Stimulated activated CD4-positive, alpha-beta T cell treated with anti-CD3 and anti-CD28 coated beads, Interleukin-2, amount 100 ng/mL, for 4 hours (primary cell): ENCODE results near the gene RAB3C.

ENCODE experiments used
- DNase-seq: peaks from one replicate; pipeline ENCODE4 v3.0.0-alpha.2; 2020; ENCODE audit warnings: low read depth

RAB3C gene

DNA sequence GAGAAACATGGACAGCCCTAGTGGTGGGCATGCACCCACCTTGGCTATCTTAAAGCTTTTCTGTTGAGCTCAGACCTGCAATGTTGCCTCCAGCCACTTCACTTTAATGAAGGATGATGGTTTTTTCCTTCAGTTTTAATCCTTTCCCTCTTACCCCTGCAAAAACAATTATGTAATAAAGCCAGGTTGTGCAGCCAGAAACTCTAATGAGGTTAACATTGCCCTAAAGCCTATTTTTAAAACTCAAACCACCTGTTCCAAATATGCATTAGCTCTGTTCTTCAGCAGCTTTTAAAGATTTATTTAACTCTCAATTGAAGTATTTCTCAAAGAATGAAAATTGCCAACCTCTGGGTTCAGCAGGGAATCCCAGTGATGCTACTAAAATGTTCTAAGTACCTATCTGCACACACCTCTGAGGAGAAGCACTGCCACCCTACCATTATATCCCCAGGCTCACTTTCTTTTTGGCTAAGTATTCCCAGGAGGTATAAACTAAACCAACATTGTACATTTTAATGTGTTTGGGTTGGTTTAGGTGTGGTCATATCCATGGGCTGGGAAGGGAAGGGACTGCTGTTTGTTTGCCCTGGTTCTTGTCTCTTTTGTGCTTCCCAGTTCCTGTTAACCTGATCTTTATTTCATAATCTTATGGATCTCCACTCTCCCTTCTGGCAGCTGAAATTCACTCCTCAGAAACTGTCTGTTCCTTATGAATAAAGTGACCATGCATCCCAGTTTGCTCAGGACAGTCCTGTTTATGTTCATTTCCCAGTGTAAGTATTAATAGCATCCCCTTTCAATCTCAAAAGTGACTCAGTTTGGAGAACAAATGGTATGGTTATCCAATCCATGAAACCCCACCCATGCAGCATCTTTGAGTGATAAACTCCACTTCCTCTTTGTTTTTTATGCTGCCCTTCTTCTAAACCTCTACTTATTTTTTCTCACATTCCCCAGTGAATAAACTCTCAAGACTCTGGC lies 251.7 kb downstream of the RAB3C start:
- no peak for DNase-seq

DNA sequence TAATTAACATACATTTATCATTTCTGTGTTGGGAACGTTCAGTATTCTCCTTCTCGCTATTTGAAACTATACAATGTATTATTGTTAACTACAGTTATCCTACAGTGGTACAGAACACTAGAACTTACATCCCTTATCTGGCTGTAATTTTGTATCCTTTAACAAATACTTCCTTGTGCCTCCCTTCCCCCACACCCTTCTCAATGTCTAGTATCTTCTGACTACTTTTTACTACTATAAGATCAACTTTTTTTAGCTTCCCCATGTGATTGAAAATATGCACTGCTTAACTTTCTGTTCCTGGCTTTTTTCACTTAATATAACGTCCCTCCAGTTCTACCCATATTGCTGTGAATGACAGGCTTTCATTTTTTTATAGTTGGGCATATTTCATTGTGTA lies 253.5 kb downstream of the RAB3C start:
- DNase-seq = no peak

DNA sequence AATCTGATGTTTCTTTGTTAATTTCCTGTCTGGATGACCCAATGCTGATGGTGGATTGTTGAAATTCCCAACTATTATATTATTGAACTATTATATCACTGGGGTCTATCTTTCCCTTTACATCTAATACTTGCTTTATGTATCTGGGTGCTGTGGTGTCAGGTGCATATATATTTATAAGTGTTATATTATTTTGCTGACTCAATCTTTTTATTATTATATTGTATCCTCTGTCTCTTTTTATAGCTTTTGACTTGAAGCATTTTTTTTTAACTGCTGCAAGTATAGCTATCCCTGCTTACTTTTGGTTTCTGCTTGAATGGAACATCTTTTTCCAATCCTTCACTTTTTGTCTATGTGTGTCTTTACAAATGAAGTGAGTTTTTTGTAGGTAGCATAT lies 255.9 kb downstream of the RAB3C start:
- DNase-seq = no peak

DNA sequence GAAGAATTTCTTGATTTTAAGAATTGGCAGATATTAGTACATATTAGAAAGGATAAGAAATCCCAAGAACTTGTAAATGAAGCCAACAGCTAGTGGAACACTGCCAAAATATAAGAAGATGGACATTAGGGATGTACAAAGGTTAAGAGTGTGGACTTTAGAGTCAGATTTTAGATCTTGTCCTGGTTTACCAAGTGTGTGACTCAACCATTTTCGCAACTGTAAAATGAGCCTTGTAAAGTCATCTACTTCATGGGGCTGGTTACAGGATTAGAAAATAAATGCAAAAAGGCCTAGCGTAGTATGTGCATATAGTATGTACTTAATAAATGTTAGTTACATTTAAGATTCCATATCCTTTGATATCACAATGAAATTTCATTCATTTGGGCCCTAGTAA lies 260.0 kb downstream of the RAB3C start:
- DNase-seq = no peak

DNA sequence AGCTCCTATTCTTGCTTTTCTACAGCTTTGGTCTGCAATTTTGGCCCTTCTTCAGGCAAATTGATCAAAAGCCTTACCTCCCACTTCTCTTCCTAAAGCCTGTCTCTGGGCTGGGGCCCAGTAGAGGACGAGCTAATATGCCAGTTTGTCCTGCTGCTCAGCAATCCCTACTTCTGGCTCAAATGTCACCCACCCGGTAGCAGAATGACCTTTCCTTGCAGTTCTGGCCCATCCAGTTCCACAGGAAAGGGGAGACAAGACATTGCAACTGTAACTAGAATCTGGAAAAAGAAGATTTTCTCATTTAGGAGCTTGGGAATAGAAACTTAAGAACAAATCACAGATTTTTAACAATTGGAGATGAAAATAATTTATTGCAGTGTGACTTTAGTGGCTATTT lies 261.5 kb downstream of the RAB3C start:
- DNase-seq = no peak

DNA sequence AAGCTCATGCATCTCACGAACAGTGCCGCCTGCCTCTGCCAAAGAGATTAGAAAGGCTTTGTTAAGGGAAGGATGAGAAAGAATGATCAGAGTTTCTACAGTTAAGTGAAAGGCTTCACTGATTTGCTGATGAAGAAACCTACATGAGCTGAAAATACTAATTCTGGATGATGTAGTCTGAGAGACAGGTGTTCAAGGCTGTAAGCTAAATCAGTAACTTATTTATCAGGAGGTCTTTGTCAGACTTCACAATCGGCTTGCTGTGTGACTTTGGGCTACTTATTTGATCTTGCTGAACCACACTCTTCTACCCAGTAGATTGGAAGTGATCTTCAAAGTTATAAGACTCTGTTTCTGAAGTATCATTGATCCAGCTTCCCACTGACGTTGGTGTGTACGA lies 264.2 kb downstream of the RAB3C start:
- DNase-seq = no peak

DNA sequence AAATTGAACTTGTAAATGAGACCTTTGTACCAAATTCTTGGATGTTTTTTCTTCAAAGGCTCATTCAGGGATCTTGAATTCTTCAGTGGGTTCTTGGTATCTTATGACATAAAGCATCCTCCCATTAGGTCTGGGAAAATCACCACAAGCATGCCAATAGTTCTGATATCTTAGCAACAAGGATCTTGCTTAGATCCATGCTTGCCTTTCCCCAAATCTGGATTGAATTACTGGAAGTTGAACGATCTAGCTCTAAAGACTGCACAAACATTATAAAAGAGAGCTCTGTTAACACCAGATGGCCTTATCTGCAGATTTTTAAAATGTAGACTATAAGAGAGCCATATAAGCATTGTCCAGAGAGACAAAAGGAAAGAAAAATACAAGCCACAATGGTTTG lies 266.3 kb downstream of the RAB3C start:
- DNase-seq = no peak

DNA sequence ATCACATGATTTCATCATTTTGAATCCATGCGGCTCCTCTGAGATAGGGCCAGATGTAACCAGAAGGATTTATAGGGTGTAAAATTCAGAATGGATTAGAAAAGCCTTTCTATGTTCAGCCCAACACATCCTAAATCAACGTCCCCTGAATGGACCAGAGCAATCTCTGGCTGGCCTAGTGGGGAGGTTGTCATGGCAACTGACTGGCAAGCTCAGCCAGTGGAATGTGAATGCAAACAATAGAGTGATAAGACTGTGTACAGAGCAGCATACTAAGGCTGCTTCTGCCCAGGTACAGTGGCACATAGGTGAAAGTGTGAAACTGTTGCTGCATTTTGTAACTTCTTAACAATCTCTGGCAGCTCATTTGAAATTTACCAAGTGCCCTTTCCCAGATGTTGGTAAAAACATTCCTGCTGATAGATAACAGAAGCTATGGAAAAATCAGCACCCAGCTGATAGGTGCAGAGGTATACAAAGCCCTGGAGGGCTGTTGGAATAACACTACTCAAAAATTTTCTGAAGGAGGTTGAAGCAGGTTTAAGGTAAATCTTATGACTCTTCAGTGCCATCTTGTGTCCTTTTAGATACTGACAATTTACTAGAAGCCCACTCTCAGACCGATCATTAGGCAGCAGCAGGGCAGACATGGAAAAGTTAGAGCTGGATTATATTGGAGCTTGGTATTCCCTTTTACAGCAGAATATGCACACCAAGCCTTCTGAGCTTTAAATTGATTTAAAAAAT lies 267.2 kb downstream of the RAB3C start:
- DNase-seq = no peak

DNA sequence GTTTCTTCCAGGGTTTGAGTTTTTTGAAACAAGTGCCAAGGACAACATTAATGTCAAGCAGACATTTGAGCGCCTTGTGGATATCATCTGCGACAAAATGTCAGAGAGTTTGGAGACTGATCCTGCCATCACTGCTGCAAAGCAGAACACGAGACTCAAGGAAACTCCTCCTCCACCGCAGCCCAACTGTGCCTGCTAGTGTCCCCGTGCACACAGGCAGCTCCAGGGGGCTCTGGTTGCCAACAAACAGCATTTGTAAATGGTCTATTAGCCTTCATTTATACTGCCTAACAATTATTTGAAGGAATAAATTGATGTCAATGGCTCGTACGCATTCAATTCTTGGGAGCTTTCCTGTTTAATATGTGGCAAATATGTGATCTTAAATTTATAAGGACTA lies 268.3 kb downstream of the RAB3C start:
- no peak for DNase-seq

DNA sequence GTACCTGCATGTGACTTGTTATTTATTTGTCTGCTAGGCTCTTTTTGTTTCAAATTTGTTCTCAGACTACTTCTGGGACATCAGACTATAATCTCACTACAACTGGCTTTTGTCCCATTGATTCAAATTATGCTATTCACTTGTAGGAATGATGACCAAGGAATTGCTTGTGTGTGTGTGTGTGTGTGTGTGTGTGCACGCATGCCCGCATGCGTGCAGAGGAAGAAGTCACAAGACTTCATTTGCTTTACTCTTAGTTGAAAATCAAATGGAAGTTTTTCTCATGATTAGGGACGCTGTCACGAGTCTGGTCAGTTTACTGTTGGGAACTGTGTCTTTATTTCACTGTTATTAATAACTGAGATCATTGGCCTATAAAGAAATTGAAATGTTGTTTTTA lies 268.7 kb downstream of the RAB3C start:
- no peak for DNase-seq

DNA sequence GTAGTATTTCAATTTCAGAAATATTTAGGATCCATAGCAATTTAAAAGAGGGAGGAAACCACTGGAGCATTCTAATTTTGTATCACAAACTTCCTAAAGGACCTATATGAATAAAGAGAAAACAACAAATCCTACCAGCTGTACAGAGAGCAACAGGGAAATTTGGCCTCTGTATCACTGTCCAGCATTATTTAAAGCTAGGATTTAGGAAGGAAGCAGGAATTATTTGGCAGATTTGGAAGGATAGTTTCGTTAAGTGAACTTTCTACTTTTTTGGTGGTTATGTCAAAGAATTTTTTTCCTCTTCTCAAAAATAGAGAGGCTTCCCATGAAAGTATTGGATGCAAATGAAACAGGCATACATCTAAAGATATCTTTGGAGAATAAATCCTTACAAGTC lies 269.7 kb downstream of the RAB3C start:
- no peak for DNase-seq

DNA sequence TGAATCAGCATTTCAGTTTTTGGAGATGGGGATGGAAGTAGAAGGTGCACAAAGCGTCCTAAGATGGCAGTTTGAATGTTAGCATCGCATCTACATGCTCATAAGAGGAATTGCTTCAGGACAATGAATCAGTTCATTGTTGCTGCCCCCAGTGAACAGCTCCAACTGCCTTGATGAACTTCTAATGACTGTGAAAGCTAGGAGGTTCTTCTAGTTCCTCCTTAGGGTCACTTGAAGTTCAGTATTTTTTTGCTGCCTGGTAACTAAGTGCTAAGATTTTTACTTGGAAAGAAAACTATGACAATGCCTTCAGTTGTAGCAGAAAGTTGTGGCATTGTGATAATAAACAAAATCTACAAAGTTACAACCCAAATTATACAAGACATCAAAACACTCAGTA lies 271.6 kb downstream of the RAB3C start:
- no peak for DNase-seq

DNA sequence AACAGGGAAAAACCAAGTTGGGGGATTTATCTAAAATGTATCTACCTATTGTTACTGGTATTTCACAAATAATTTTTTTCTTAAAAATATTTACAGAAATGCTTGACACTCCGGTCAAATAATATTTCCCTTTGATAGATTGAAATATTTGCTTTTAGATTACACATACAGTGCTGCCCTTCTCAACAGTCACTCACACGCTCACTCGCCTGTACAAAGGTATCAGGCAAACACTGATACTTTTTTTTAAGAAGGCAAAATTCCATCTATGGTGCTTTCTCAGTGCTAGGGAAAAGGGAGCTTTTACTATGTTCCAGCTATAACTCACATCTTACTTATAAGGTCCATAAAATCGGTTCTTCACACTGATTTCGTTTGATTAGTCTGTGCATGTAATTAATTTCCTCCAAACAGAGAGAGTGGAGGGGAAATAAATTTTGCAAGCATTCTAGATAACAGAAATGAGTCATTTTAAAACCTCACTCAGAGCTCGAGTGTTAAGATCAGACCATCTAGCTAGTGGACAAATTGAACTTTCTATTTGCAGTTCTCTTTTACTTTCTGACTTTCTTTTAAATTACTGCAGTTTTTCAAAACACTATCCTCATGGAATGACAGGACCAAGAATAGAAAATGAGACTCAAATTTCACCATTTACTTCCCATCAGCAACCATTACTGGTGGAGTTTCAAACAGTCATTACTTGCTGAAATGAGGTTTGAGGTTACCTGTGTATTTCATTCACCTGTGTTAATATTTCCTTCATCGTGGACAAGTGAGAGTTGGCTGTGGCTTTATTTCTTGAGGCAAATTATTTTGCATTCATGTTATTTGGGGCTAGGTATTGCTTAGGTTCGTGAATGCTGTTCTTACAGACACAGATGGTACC lies 273.2 kb downstream of the RAB3C start:
- DNase-seq = no peak

DNA sequence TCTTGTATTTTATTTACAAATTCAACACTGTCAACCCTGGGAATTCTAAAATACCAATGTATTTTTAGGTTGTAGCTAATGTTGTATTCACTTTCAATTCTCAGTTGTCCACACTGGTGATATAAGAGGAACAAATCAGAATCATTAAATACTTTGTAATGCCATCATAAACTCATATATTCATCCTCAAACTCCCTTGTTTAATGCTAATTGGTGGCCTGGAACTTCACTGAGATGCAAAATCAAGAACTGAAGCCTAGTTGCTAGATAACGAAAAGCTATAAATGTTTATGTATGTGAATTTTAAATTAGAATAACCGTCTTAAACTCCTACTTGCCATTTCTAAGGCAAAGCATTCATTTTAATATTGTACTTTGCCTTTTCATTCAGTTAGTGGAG lies 274.7 kb downstream of the RAB3C start:
- DNase-seq = no peak

DNA sequence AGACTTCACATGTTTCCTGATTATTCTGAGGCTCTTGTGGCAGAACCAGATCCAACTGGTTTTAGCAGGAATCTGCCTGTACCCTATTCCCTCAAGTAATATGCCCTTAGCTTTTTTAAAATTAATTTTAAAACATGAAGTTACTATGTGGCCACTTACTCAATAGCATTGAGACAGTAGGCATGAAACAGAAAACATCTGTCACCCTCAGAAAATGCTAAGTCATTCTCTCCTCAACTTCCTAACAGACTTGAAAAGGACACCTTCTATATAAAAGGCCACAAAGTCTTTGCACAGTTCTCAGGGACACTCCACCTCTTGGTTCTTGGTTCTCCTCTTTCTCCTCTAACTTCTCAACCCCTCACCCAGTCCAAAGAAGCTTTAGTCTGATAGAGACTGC lies 277.8 kb downstream of the RAB3C start:
- no peak for DNase-seq

DNA sequence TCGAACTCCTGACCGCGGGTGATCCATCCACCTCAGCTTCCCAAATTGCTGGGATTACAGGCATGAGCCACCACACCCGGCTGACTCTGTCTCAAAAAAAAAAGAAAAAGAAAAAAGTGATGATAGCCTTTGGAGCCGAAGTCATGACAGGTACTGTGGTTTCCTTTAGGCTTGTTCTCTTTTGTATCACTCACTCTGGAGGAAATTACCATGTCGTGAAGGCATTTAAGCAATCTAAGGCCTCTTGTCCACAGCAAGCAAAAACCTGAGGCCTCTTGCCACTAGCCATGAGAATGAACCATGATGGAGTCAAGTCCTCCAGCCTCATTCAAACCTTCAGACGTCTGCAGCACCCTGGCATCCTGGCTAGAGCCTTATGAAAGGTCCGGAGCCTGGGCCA lies 286.1 kb downstream of the RAB3C start:
- DNase-seq = no peak

DNA sequence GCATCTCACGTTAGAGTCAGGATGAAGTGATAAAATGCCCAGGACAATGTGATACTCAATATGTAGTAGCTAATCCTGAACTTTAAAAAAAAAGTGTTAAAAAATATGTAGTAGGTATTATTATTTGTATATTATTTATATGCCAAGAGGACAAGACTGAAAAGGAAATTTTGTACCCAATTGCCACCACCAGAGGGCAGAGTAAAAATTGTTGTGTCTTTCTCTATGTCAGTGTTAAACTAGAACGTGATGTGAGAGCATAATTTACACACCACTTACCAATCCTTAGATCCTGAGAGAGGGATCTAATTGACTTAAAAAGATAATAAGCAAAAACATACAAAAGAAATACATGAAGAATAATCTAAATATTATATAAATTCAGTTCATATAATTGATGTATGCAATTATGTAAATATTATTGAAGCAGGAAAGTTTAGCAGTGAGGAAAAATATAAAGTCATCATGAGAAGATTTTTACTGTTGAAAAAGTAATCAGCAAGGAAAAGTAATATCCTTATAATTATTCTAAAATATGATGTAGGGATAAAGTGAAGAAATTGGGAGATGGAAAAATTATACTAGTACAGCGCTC lies 288.9 kb downstream of the RAB3C start:
- DNase-seq = no peak

DNA sequence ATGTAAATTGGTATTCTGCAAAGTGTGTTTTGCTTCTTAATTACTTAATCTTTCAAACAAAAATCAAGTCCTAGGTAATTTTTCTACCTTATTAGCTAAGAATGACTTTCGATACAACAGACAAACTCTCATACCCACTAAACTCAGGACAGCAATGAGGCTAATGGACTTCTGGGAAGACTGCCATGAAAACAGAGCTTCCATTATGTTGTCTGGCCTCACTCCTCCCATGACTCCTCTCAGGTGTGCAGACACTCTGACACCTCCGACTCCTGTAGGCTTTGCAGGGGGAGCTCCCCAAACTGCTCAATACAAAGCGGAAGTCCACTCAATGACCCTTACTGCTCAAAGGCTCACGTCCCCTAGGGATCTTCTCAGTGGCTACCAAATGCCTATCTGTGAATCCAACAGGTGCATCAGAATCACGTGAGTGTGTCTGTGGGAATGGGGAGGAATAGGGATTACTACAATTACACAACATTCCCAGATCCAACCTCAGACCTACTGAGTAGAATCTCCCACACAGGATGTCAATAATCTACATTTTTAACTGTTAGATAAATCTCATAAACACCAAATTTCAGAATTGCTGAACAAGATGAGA lies 289.9 kb downstream of the RAB3C start:
- DNase-seq = no peak

DNA sequence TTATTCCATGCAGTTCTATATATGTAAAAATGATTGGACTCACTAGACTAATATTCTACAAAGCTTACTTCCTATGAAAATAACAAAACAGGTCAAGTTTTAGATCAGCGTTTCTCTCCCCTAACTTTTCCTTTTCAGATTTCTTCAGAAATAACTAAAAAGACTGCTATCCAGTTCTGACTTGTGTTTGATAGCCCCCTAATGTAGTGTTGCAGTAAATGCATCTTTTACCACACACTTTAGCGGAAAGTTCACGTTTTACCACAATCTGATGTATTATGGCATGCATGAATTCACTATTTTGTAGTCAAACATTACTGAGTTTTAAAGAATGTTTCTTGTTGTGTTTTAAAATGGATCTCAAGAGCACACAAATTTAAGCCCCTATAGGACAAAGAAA lies 292.7 kb downstream of the RAB3C start:
- DNase-seq = no peak

DNA sequence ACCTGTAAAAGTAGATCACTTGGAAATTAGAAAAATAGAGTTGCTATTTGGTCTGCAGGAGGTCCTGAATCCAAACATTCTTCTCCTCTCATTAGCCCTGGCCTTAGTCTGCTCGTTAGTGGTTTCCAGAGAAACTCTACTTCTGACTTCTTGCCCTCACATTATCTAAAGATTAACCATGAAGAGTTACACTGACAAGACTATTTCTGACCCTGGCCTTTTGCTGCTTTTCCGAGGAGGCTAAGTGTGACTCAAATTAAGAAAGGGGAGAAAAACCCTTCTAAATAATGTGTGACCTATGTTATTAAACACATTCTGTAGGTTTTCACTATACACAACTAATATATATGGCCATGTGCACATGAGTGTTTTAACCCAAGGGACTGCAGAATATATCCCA lies 302.4 kb downstream of the RAB3C start:
- no peak for DNase-seq
